LNCaP clone FGC (cell line): ENCODE data around the gene PRUNE2.

Source experiments
- DNase-seq: peaks from one replicate; pipeline ENCODE4 v3.0.0-alpha.2; 2011; ENCODE audit warnings: low read depth
- H3K4me3 ChIP-seq: 2 replicates; pipeline ENCODE4 v1.5.1; 2011; ENCODE audit warnings: mild to moderate bottlenecking, low read depth, low read length, control low read depth
- TF ChIP-seq, protein P1 (sequence below): IDR thresholded peaks from 2 replicates; pipeline ENCODE4 v1.5.1; 2012; ENCODE audit warnings: mild to moderate bottlenecking; ENCODE audit not compliant: control insufficient read depth, insufficient read depth; ENCODE audit errors: extremely low read depth

PRUNE2 gene

GRCh38 chr9:76624391-76625048 lies 281.4 kb downstream of the PRUNE2 start:
- TF ChIP-seq, protein P1, sequence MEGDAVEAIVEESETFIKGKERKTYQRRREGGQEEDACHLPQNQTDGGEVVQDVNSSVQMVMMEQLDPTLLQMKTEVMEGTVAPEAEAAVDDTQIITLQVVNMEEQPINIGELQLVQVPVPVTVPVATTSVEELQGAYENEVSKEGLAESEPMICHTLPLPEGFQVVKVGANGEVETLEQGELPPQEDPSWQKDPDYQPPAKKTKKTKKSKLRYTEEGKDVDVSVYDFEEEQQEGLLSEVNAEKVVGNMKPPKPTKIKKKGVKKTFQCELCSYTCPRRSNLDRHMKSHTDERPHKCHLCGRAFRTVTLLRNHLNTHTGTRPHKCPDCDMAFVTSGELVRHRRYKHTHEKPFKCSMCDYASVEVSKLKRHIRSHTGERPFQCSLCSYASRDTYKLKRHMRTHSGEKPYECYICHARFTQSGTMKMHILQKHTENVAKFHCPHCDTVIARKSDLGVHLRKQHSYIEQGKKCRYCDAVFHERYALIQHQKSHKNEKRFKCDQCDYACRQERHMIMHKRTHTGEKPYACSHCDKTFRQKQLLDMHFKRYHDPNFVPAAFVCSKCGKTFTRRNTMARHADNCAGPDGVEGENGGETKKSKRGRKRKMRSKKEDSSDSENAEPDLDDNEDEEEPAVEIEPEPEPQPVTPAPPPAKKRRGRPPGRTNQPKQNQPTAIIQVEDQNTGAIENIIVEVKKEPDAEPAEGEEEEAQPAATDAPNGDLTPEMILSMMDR: no peak
- H3K4me3 ChIP-seq: no peak overlapping the region
- DNase-seq: no peak

DNA sequence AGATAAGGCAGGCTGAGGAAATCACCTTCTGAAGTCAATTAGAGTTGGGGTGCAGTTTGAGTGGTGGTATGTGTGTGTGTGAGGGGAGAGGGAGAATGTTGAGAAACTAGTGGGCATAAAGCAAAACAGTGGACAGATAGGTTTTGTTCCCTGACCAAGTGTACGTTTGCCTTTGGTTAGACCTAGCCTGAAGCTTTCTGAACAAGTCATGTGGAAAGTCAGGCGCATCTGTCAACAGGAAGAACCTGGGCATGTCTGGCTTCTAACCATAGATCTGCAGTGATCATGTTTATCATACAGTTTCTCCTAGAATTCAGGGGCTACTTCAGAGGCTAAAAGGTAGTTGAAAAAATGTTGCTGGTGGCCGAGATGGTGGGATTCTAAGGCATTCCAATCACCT lies 284.9 kb downstream of the PRUNE2 start:
- H3K4me3 ChIP-seq: no peak overlapping the region
- TF ChIP-seq, protein P1: no peak
- no peak for DNase-seq

- DNase-seq: no peak
- TF ChIP-seq, protein P1: no peak
- no peak overlapping the region for H3K4me3 ChIP-seq
Observed at GRCh38 chr9:76620581-76620980, 285.3 kb downstream of the PRUNE2 start.

DNA sequence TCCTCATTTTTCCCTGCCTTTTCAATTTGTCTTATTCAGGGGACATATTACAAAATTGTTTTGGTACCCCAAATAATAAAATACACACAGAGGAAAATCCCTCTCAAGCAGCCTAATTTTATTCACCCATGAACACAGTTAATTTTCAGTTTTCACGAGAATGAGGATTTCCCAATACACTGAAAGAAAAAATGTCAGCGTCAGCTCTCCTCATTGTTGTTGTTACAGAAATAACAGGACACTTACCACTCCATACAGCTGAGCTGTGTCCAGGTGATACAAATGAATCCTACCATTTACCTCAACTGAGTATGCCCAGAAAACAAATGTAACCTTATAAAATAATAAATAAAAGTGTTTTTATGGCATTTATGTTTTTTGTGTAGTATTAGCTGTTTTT lies 286.3 kb downstream of the PRUNE2 start:
- H3K4me3 ChIP-seq: no peak overlapping the region
- TF ChIP-seq, protein P1: no peak
- DNase-seq: no peak

DNA sequence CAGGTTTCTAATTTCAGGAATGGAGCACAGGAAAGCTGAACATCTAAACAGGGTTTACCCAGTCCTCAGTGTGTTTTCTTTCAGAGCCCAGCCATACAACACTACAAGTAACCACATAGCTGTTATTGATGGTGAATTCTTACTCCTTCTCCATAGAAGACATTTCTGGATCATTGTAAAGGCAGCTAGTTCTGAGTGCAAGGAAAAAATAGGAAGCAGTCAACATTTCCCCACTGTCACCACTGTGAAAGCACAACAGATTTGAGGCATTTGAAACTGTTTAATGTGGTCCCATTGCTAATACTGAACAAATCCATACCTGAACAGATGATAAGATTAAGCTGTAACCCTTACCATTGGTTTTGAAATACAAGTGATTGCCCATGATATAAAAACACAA lies 286.7 kb downstream of the PRUNE2 start:
- no peak overlapping the region for H3K4me3 ChIP-seq
- DNase-seq: no peak
- TF ChIP-seq, protein P1: no peak

- no peak for DNase-seq
- no peak overlapping the region for H3K4me3 ChIP-seq
- TF ChIP-seq, protein P1: no peak
Observed at GRCh38 chr9:76618762-76619161, 287.2 kb downstream of the PRUNE2 start.
